HepG2 (cell line): Measurements from ENCODE around the gene PODXL. TPM values are rescaled to one million over a fixed set of nuclear protein-coding genes. Genes with fewer than 3 reads are reported as not detected.

Experiments
- EZH2 ChIP-seq: conservative IDR thresholded peaks from 2 replicates; pipeline ENCODE4 v1.6.1; 2012; ENCODE audit warnings: mild to moderate bottlenecking, low read depth, low read length, moderate library complexity
- GPN1 ChIP-seq: sonication (generic); formaldehyde crosslinking; IDR thresholded peaks from 2 replicates; pipeline ENCODE4 v1.5.1; 2020; ENCODE audit warnings: missing genetic modification reagents, borderline replicate concordance
- HDAC2 ChIP-seq: sonication (generic); formaldehyde crosslinking; IDR thresholded peaks from 2 replicates; pipeline ENCODE4 v1.4.0; 2020; ENCODE audit warnings: missing genetic modification reagents
- PRDM4 ChIP-seq: sonication (generic); formaldehyde crosslinking; IDR thresholded peaks from 2 replicates; pipeline ENCODE4 v1.9.0; 2021; ENCODE audit warnings: missing genetic modification reagents, borderline replicate concordance
- RORA ChIP-seq: sonication (generic); formaldehyde crosslinking; IDR thresholded peaks from 2 replicates; pipeline ENCODE4 v1.5.0; 2020; ENCODE audit warnings: mild to moderate bottlenecking, missing genetic modification reagents, moderate library complexity
- RXRA ChIP-seq: sonication (generic); formaldehyde crosslinking; IDR thresholded peaks from 2 replicates; pipeline ENCODE4 v1.5.1; 2020; ENCODE audit warnings: missing genetic modification reagents
- SOX5 ChIP-seq: IDR thresholded peaks from 2 replicates; pipeline ENCODE4 v1.6.1; 2016; ENCODE audit warnings: borderline replicate concordance
- STAG1 ChIP-seq: sonication (generic); formaldehyde crosslinking; IDR thresholded peaks from 2 replicates; pipeline ENCODE4 v1.4.0; 2020; ENCODE audit warnings: missing genetic modification reagents
- STAT6 ChIP-seq: sonication (generic); formaldehyde crosslinking; IDR thresholded peaks from 2 replicates; pipeline ENCODE4 v1.4.0; 2020; ENCODE audit warnings: missing genetic modification reagents, mild to moderate bottlenecking, borderline replicate concordance
- ZBTB20 ChIP-seq: sonication (generic); formaldehyde crosslinking; IDR thresholded peaks from 2 replicates; pipeline ENCODE4 v1.8.1; 2023; ENCODE audit warnings: missing genetic modification reagents, low read depth, mild to moderate bottlenecking, borderline replicate concordance
- ZFAT ChIP-seq: sonication (generic); formaldehyde crosslinking; conservative IDR thresholded peaks from 2 replicates; pipeline ENCODE4 v1.8.1; 2023; ENCODE audit warnings: missing genetic modification reagents, inconsistent platforms
- ZMYM4 ChIP-seq: sonication (generic); formaldehyde crosslinking; IDR thresholded peaks from 2 replicates; pipeline ENCODE4 v1.8.1; 2023; ENCODE audit warnings: mild to moderate bottlenecking, missing genetic modification reagents
- ZNF276 ChIP-seq: sonication (generic); formaldehyde crosslinking; IDR thresholded peaks from 2 replicates; pipeline ENCODE4 v1.4.0; 2020; ENCODE audit warnings: mild to moderate bottlenecking, low read depth, missing genetic modification reagents
- ZNF30 ChIP-seq: sonication (generic); formaldehyde crosslinking; IDR thresholded peaks from 2 replicates; pipeline ENCODE4 v1.5.0; 2020; ENCODE audit warnings: mild to moderate bottlenecking, missing genetic modification reagents
- ZNF572 ChIP-seq: sonication (generic); formaldehyde crosslinking; IDR thresholded peaks from 2 replicates; pipeline ENCODE4 v1.5.1; 2020; ENCODE audit warnings: mild to moderate bottlenecking, missing genetic modification reagents
- ZNF746 ChIP-seq: sonication (generic); formaldehyde crosslinking; IDR thresholded peaks from 2 replicates; pipeline ENCODE4 v1.8.0; 2022; ENCODE audit warnings: mild to moderate bottlenecking, missing genetic modification reagents
- ZNF768 ChIP-seq: sonication (generic); formaldehyde crosslinking; IDR thresholded peaks from 2 replicates; pipeline ENCODE4 v1.4.0; 2020; ENCODE audit warnings: missing genetic modification reagents
- ZNF816 ChIP-seq: sonication (generic); formaldehyde crosslinking; IDR thresholded peaks from 2 replicates; pipeline ENCODE4 v1.8.0; 2022; ENCODE audit warnings: missing genetic modification reagents, mild to moderate bottlenecking, borderline replicate concordance
- ZNF891 ChIP-seq: sonication (generic); formaldehyde crosslinking; IDR thresholded peaks from 2 replicates; pipeline ENCODE4 v1.5.0; 2020; ENCODE audit warnings: mild to moderate bottlenecking, missing genetic modification reagents
- polyA plus RNA-seq, 8 experiments: library from polyadenylated mRNA; depleted of rRNA in 3 of 8; stranded (reverse) in 7 of 8; unstranded in 1 of 8; fragments of >200 nt; fragmentation: Illumina TruSeq in 4 of 8; extraction: Trizol in 4 of 8; gene quantifications; 2 replicates each; pipeline versions ENCODE4 v1.2.1 to v1.2.3, GENCODE V29; 2011 to 2016; ENCODE audit warnings: low read depth in 4 of 8, missing spikeins in 1 of 8, mixed read lengths in 1 of 8; ENCODE audit not compliant: insufficient read depth in 1 of 8
- total RNA-seq, 5 experiments: library from RNA; depleted of rRNA; stranded (reverse); fragments of >200 nt; fragmentation: Illumina TruSeq; extraction: Trizol; gene quantifications; 2 replicates each; pipeline ENCODE4 v1.2.3, GENCODE V29; 2016; ENCODE audit warnings: low read depth in 1 of 5

Gene PODXL
- total and polyA plus RNA-seq, 2 of the 13 experiments (the other 11 are each of a cell fraction or from before 2014, with no cell fraction given) = 0.22 to 0.54 TPM

- TF ChIP-seq RXRA (CRISPR knock-in tag) (0 out of 2 replicates have a peak, but pooled peaks have one; percentile 52), ZNF746 (CRISPR knock-in tag) (no peak), ZMYM4 (CRISPR knock-in tag) (peak; percentile 40; the same call in 1 of the 2 replicates), STAT6 (no peak), ZNF276 (CRISPR knock-in tag) (0 out of 2 replicates have a peak, but pooled peaks have one; percentile 61), STAG1 (CRISPR knock-in tag) (peak; percentile 78), ZNF891 (CRISPR knock-in tag) (no peak), ZNF768 (CRISPR knock-in tag) (peak; percentile 87), PRDM4 (CRISPR knock-in tag) (no peak), ZNF30 (CRISPR knock-in tag) (no peak), ZFAT (no peak), ZNF816 (no peak), EZH2 (no peak), GPN1 (CRISPR knock-in tag) (no peak), ZBTB20 (CRISPR knock-in tag) (peak; percentile 38; the same call in 1 of the 2 replicates), HDAC2 (CRISPR knock-in tag) (0 out of 2 replicates have a peak, but pooled peaks have one; percentile 31), RORA (no peak), SOX5 (no peak), ZNF572 (CRISPR knock-in tag) (no peak)
Measured at GRCh38 chr7:131507592-131508331, 48.7 kb downstream of the PODXL start (continued).
